Stimulated activated CD4-positive, alpha-beta T cell treated with anti-CD3 and anti-CD28 coated beads, TNF-alpha, amount 100 ng/mL, for 48 hours (primary cell): Measurements from ENCODE around the gene LRRC14B.
"Not testable (repeated sequence)": the region's sequence is repeated elsewhere in the genome, so short reads cannot be mapped to it uniquely, and the experiment has no call there.

Experiments
- DNase-seq, 3 donors: peaks; one replicate each; pipeline ENCODE4 v3.0.0-alpha.2; 2020; ENCODE audit warnings: low read depth in 3 of 3

The LRRC14B gene

DNA sequence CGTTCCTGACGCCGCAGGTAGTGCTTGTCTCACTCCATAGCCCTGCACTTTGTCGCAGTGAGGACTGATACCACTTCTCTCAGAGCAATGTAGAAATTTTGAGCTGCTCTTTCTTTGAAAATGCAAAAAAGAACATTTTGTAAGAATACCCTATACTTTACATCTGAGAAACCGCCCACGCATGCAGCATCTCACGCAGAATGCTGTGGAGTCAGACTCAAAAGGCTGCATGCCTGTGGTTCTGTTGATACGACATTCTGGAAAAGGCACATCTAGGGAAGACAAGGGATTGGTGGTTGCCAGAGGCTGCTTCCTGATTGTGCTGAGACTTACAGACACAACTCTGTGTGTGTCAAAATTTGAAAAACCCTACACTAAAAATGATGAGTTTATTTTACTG is 46.6 kb downstream of the LRRC14B start:
- not testable (repeated sequence) for DNase-seq

DNA sequence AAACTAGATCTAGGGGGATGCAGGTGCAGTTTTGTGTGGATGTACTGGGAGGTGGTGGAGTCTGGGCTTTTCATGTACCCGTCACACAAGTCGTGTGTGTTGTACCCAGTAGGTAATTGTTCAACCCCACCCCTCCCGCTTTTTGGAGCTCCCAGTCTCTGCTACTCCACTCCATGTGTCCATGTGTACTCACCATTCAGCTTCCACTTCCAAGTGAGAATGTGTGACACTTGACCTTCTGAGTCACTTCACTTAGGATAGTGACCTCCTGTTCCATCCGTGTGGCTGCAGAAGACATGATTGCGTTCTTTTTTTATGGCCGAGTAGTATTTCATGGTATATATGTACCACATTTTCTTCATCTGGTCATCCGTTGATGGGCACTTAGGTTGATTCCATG is 49.3 kb downstream of the LRRC14B start:
- not testable (repeated sequence) for DNase-seq

- DNase-seq, result not testable (repeated sequence)
Observed at GRCh38 chr5:241045-241669, 49.9 kb downstream of the LRRC14B start.

DNA sequence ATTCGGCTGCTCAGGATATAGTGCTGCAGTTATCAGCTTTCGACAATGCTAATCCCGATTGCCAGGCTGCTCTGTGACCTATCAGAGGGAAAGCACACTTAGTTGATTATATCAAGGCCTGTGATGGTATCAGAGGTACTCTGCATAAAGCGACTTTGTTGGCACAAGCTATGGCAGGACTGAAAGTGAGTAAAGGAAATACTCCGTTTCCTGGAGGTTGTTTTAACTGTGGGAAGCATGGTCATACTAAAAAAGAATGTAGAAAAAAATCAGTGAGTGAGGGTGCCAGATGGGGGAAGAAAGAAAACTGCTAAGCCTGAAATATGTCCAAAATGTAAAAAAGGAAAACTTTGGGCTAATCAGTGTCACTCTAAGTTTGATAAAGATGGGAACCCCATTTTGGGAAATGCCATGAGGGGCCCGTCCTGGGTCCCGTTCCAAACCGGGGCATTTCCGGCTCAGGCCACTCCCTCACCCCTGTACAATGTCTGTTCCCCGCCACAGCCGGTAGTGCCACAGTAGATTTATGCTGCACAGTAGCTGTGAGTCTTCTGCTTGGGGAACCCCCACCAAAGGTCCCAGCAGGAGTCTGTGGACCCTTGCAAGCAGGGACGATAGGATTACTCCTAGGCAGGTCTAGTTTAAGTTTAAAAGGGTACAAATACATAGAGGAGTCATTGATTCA is 52.5 kb downstream of the LRRC14B start:
- DNase-seq, result not testable (repeated sequence)

GRCh38 chr5:245717-246116 is 54.4 kb downstream of the LRRC14B start:
- DNase-seq, result not testable (repeated sequence)
